ENCODE results near the gene CALCOCO1.

The CALCOCO1 gene

DNA sequence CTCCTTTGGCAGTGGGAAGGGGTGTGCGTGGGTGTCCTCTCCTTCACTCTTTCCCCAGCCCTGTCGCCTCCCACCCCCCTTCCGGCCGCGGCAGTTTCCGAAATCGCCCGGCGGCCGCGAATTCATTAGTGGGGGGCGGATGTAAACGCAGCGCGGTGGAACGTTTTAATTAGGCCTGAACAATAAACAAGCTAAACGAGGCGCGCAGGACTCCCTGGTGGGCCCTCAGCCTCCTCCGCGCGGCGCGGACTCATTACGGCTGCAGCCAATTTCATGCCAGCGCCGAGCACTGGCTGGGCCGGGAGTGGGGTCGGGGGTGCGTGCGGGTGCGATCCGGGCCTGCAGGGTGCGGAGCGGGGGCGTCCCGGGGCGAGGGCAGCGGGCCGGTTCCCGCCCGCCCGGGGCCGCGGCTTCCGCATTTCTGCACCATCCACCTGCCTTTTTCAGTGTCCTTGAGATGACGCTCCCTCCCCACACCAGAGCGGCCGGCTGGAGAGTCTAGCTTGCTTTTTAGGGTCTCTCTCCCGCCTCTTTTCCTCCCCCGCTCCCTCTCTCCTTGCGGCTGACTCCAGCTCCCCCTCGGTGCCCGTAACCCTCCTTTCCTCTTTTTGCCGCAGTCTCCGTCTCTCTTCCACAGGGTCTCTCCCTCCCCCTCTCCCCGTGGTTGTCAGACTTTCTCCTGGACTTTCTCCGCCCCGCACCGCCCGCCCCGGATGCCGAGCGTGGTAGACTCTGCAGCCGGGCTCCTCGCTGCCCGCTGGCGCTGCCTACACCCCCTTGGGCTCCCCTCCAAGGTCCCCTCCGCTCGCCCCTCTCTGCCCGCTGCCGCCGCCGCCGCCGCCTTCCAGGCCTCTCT lies 24.3 kb upstream of the CALCOCO1 start, which contains the start of gene CISTR:
CISTR (minus strand) TSS at position 644 of the 856 bp plus-strand sequence.
- peak; percentile 35 for DNase-seq

- no peak for DNase-seq
Observed at GRCh38 chr12:53750812-53751335, 23.6 kb upstream of the CALCOCO1 start.

DNA sequence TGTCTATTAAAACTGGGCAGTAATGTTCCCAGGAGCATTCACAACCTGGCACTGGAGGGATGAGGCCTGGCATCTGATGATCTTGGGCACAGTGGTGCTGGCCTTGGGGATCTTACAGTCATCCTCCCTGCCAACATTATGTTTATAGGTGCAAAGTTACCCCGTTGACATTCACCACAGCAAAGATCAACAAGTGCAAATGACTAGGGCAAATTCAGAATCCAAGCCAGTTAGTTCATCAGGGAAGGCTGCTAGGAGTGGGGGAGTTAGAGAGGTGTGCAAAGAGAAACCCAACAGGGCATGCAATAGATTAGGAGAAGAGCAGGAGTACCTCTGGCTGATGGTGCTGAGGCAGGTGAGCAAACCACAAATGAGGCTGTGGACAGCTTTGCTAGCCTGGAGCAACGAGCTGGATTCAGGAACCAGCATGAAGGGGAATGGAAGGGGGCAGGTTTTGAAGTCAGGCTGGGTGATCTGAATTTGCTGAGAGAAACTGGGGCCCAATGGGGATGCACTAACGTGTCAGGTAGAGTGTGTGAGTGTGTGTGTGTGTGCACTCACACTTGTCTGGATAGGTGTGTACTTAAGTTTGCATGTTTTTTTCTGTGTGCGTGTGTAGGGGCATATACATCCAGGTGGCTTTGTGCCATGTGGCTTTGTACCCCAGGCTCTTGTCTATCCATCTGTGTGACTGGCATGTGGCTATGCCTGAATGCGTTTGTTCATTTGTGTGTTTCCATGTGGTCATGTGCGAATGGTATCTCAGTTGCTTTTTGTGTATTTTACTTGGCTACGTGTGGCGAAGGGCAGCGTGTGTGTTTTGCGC lies 22.9 kb upstream of the CALCOCO1 start:
- DNase-seq: no peak

- DNase-seq: no peak
Observed at GRCh38 chr12:53748072-53748840, 21.0 kb upstream of the CALCOCO1 start.

DNA sequence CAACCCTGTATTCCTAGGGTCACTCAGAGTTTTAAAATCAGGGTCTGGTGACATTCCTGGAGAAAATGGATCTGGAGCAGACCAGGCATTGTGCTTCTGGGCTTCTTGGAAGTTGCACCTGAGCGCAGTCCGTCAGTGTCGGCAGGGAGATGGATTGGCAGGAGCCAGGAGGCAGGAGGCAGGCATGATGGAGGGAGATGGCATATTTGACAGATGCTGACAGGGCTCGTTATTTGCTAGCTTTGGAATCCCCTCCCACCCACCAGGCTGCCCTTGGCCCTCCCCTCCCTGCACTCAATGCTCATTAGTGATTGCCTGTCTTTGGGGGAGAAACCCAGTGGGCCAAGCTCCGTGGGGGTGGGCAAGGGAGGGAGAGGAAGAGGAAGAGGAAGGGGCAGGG lies 19.8 kb upstream of the CALCOCO1 start:
- DNase-seq: no peak

DNA sequence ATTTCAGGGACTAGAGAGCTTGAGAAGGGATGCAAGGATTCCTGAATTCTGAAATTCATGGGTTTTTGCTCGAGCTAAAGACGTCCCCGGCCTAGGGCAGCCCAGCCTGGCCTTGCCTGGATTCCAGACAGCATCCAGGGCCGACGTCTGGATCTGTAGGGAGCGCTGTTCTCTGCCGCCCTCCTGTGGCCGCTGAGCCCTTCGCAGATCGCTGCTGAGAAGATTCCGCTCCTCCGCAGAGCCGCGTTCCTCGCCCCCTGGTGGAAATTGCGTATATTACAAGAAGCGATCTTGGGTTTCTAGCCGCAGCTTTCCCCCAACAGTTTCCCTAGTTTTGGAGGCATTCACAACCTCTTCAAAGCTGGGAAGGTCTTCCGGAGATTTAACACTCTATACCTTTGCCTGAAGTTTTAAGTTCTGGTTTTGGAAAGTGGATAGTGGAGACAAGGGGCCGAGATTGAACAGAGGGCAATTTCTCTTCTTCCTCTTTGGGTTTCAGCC lies 19.4 kb upstream of the CALCOCO1 start:
- peak; percentile 88 for DNase-seq

DNA sequence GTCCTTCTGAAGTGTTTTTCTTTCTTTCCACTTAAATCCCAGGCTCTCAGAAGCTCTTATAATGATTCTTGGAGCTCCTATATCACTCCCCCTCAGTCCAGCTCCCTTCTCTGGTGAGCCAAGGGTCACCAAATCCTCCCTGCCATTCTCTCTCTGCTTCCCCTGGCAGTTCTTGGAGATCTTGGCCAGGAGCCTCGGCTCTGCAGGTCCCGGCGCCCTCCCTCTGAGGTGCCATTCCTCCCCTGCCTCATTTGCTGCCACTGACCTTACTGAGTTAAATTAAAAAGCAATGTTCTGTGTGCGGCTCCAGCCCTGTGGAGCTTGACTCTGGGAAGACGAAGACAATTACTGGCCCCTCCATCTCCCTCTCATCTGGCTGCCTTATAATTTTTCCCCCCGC lies 17.5 kb upstream of the CALCOCO1 start:
- DNase-seq: no peak

- DNase-seq: no peak
Observed at GRCh38 chr12:53744130-53744441, 16.8 kb upstream of the CALCOCO1 start.

- DNase-seq: peak; percentile 77
Observed at GRCh38 chr12:53743266-53744129, 16.2 kb upstream of the CALCOCO1 start.

- DNase-seq: no peak
Observed at GRCh38 chr12:53740130-53740491, 12.9 kb upstream of the CALCOCO1 start.

GRCh38 chr12:53739214-53740129 lies 12.2 kb upstream of the CALCOCO1 start:
- DNase-seq: no peak

DNA sequence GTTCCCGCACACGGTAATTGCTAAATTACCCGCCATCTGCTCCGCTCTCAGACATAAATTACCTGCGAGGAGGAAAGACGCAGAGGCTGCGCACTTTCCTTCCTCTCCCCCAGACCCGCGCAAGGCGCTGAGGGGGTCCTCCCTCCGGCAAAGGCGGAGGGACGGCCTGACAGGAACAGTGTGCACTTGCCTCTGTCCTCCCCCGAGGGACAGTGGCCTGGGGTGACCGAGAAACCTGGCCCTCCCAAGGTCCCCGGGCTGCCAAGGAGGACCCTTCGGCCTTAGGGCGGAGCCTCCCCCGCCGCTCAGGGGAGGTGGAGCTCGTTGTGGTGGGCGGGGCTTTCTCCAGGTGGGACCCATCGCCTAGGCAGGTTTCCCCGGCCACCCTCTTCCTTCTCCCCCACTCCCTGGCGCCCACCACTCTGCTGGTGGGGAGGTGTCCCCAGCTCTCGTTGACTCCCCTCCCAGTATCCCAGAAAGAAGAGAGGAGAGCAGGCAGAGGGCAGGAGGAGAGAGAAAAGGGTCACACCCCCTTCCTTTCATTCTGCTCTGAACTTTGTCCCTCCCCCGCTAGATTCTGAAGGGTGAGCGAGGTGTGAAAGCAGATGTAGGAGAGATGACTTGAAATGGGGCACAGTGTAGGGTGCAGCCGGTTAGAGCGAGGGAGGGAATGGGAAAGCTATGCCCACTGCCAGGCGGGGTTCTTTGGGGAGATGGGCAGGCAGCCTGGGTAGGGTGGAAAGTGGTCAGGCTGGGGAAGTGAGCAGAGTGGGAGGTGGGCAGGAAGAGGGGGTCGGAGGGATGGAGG lies 11.4 kb upstream of the CALCOCO1 start:
- DNase-seq: peak; percentile 46

DNA sequence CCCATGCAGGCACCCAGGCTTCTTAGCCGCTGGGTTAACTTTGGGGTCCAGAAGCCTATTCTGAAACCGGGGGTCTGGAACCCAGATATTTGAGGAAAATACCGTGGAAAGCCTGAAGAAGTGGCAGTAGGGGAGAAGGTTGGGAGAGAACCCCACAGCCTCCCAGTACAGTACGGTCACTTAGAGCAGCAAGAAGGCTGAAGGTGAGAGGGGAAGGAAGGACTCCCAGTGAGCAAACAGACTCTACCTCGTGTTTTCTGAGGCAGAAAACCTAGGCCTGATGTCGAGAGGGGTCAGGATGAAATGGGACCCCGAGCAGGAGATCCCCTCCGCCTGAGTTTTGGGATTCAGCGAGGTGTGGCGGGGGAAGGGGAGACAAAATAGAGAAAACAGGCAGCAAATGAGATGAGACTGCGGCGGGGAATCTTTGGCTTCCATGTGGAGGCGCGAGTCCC lies 10.7 kb upstream of the CALCOCO1 start:
- no peak for DNase-seq

- no peak for DNase-seq
Observed at GRCh38 chr12:53737093-53737808, 10.0 kb upstream of the CALCOCO1 start.

- DNase-seq: no peak
Observed at GRCh38 chr12:53736592-53736991, 9.3 kb upstream of the CALCOCO1 start.

DNA sequence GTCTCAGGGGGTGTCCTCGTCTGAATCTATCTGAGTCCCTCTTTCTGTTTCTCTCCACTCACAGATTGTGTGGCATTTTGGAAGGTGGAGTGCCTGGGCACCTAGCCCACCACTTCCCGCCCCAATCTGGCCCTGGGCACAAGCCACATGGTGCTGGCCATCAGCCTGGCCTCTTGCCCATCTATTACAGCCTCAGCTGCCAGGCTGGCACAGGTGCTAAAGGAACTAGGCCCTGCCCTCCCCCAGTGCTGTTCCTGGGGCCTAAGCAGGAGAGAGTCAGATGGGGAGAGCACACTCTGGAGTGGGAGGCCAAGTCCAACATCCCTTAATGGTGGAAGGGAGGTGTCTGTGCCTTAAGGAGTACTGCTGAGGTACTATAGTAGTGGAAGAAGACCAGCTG lies 8.3 kb upstream of the CALCOCO1 start:
- DNase-seq: no peak

DNA sequence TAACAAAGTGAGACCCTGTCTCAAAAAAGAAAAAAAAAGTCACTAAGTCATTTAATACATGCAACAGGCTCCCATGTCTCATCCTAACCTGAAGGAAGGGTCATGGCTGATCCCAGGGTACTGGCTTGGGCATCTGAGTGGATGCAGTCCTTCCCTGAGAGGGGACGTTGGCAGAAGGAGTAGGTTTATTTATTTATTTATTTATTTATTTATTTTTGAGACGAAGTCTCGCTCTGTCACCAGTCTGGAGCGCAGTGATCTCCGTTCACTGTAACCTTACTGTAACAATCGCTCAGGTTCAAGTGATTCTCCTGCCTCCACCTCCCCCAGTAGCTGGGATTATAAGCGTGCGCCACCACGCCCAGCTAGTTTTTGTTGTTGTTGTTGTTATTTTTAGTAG lies 7.2 kb upstream of the CALCOCO1 start:
- no peak for DNase-seq

DNA sequence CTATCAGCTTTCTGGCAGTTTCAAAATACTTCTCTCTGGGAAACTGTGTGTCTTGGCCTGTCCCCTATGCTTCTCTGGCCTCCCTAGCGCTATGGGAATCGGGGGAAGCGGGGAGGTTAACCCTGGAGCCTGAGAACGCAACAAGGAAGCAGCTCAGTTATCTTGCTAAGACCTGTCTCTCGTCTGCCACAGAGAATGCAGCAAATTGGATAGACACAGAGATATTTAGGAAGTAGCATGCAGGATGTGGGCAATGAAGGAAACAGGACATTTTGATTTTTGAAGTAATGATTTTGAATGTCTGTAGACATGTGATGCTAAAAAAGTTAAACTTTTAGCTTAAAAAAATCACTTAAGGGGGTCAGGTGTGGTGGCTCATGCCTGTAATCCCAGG lies 6.6 kb upstream of the CALCOCO1 start:
- no peak for DNase-seq

Measured in CD4-positive, alpha-beta T cell treated with Interleukin-10 for 1 hour (primary cell).